IMR-90 (cell line): ENCODE measurements around the gene ATXN1. TPM values are rescaled to one million over a fixed set of nuclear protein-coding genes. Genes with fewer than 3 reads are reported as not detected.

Source experiments
- ATAC-seq: fragments of 200-7000 bp; cut with Tn5 transposase; 2 replicates; pipeline ENCODE4 v1.9.1; 2020; ENCODE audit warnings: low read depth, mild to moderate bottlenecking, moderate library complexity
- BruUV-seq: library from RNA; stranded (reverse); fragments of 400-500 nt; replicated peaks from 2 replicates; lab custom pipeline; 2021; lab: Mats Ljungman, UMichigan
- CTCF ChIA-PET: fragments of 300-600 bp; formaldehyde crosslinking; extraction: SDS; loops from one replicate; lab custom pipeline; 2021; ENCODE audit warnings: antibody characterized with exemption; lab: Yijun Ruan, JAX
- POLR2A ChIA-PET: fragments of 300-600 bp; sonication (Branson Sonifier 250); formaldehyde crosslinking; loops from one replicate; lab custom pipeline; 2022; ENCODE audit warnings: antibody characterized with exemption; ENCODE audit not compliant: unreplicated experiment; lab: Charles Lee
- DNase-seq: peaks from one replicate; pipeline ENCODE4 v3.0.0; 2013
- H2AFZ ChIP-seq: replicated peaks from 2 replicates; pipeline ENCODE3; 2013; ENCODE audit warnings: low read length, mild to moderate bottlenecking; ENCODE audit not compliant: poor library complexity
- H2AK5ac ChIP-seq: 2 replicates; pipeline ENCODE4 v1.6.1; 2013; ENCODE audit warnings: low read depth, low read length, inconsistent platforms
- H2AK9ac ChIP-seq: replicated peaks from 2 replicates; pipeline ENCODE3; 2013; ENCODE audit warnings: mild to moderate bottlenecking, low read depth, low read length, moderate library complexity; ENCODE audit not compliant: poor library complexity
- H2BK120ac ChIP-seq: 2 replicates; pipeline ENCODE4 v1.6.1; 2013; ENCODE audit warnings: low read depth, low read length, inconsistent platforms
- H2BK15ac ChIP-seq: 3 replicates; pipeline ENCODE4 v1.6.1; 2013; ENCODE audit warnings: low read depth, low read length, inconsistent platforms
- H2BK20ac ChIP-seq: 2 replicates; pipeline ENCODE4 v1.6.1; 2013; ENCODE audit warnings: low read depth, mild to moderate bottlenecking, inconsistent platforms, low read length, moderate library complexity
- H2BK5ac ChIP-seq: 2 replicates; pipeline ENCODE4 v1.6.1; 2013; ENCODE audit warnings: mild to moderate bottlenecking, low read depth, low read length, inconsistent platforms; ENCODE audit not compliant: poor library complexity, severe bottlenecking
- H3K14ac ChIP-seq: replicated peaks from 2 replicates; pipeline ENCODE4 v1.6.1; 2013; ENCODE audit warnings: low read depth, low read length, inconsistent platforms
- H3K18ac ChIP-seq: 2 replicates; pipeline ENCODE4 v1.6.1; 2013; ENCODE audit warnings: low read depth, low read length, control low read depth
- H3K23ac ChIP-seq: 2 replicates; pipeline ENCODE4 v1.6.1; 2013; ENCODE audit warnings: low read depth, low read length, inconsistent platforms
- H3K27ac ChIP-seq: 2 replicates; pipeline ENCODE4 v1.5.1; 2013; ENCODE audit warnings: mild to moderate bottlenecking, control low read depth, low read length; ENCODE audit not compliant: insufficient read depth
- H3K27me3 ChIP-seq: 2 replicates; pipeline ENCODE4 v1.6.1; 2013; ENCODE audit warnings: low read length; ENCODE audit not compliant: control insufficient read depth, insufficient read depth
- H3K36me3 ChIP-seq: 2 replicates; pipeline ENCODE4 v1.6.1; 2013; ENCODE audit warnings: low read length, mixed read lengths; ENCODE audit not compliant: control insufficient read depth, insufficient read depth
- H3K4ac ChIP-seq: 2 replicates; pipeline ENCODE4 v1.6.1; 2013; ENCODE audit warnings: low read depth, low read length, inconsistent platforms
- H3K4me1 ChIP-seq: 2 replicates; pipeline ENCODE4 v1.6.1; 2013; ENCODE audit warnings: low read length, mixed read lengths; ENCODE audit not compliant: control insufficient read depth, insufficient read depth
- H3K4me2 ChIP-seq: 2 replicates; pipeline ENCODE4 v1.6.1; 2013; ENCODE audit warnings: low read depth, mild to moderate bottlenecking, control low read depth, low read length, moderate library complexity
- H3K4me3 ChIP-seq: 2 replicates; pipeline ENCODE4 v1.5.1; 2013; ENCODE audit warnings: low read depth, mild to moderate bottlenecking, control low read depth, low read length, moderate library complexity; ENCODE audit not compliant: insufficient read depth
- H3K56ac ChIP-seq: 2 replicates; pipeline ENCODE4 v1.6.1; 2013; ENCODE audit warnings: low read length, inconsistent platforms; ENCODE audit not compliant: insufficient read depth; ENCODE audit errors: extremely low read depth
- H3K79me1 ChIP-seq, 2 experiments: 2 replicates each; pipeline ENCODE4 v1.6.1; 2013; ENCODE audit warnings: low read length in 2 of 2, inconsistent platforms in 1 of 2, low read depth in 1 of 2
- H3K9ac ChIP-seq: 2 replicates; pipeline ENCODE4 v1.6.1; 2013; ENCODE audit warnings: low read depth, low read length, control low read depth
- H3K9me1 ChIP-seq: 2 replicates; pipeline ENCODE4 v1.6.1; 2013; ENCODE audit warnings: low read length, inconsistent platforms; ENCODE audit not compliant: insufficient read depth
- H3K9me3 ChIP-seq: 2 replicates; pipeline ENCODE4 v1.6.1; 2013; ENCODE audit warnings: low read length; ENCODE audit not compliant: control insufficient read depth, insufficient read depth
- H4K20me1 ChIP-seq: 2 replicates; pipeline ENCODE4 v1.6.1; 2013; ENCODE audit warnings: low read length, inconsistent platforms; ENCODE audit not compliant: insufficient read depth
- H4K5ac ChIP-seq: 2 replicates; pipeline ENCODE4 v1.6.1; 2013; ENCODE audit warnings: mild to moderate bottlenecking, low read depth, low read length, control low read depth
- H4K8ac ChIP-seq, 2 experiments: 2 replicates each; pipeline ENCODE4 v1.6.1; 2013; ENCODE audit warnings: low read depth in 2 of 2, low read length in 2 of 2, control low read depth in 1 of 2, inconsistent platforms in 1 of 2
- H4K91ac ChIP-seq: 2 replicates; pipeline ENCODE4 v1.6.1; 2013; ENCODE audit warnings: low read depth, low read length, inconsistent platforms; ENCODE audit not compliant: insufficient read depth
- BHLHE40 ChIP-seq: fragments of 150-350 bp; IDR thresholded peaks from 2 replicates; pipeline ENCODE4 v1.6.1; 2016; ENCODE audit warnings: mild to moderate bottlenecking, low read depth, low read length
- RAD21 ChIP-seq: IDR thresholded peaks from 2 replicates; pipeline ENCODE4 v1.6.1; 2012; ENCODE audit warnings: low read length, improper control_type of control experiment
- RFX5 ChIP-seq: IDR thresholded peaks from 2 replicates; pipeline ENCODE4 v1.8.0; 2012; ENCODE audit warnings: low read depth, mild to moderate bottlenecking, low read length, moderate library complexity
- SMC3 ChIP-seq: fragments of 150-350 bp; IDR thresholded peaks from 2 replicates; pipeline ENCODE4 v1.6.1; 2016; ENCODE audit warnings: low read depth, mild to moderate bottlenecking, antibody characterized with exemption, low read length, moderate library complexity
- WGBS, 2 experiments: methylation state at CpG; one replicate each; pipeline versions ENCODE4 v1.1.5 to v1.1.7; 2013; ENCODE audit warnings: missing lambda C conversion rate in 2 of 2; ENCODE audit not compliant: insufficient read length in 1 of 2; ENCODE audit errors: extremely low coverage in 2 of 2; 5-methylcytosine and 5-hydroxymethylcytosine counted together
- dilution Hi-C: fragments of 300-500 bp; cut with HindIII; formaldehyde crosslinking; loops from one replicate; pipeline ENCODE4 v1.14.3; 2018; ENCODE audit warnings: low sequenced_read_pairs; ENCODE audit not compliant: unreplicated experiment
- in situ Hi-C: fragments of 300-500 bp; cut with MboI; formaldehyde crosslinking; loops from 3 replicates; pipeline ENCODE4 v1.14.3; 2019; ENCODE audit warnings: low sequenced_read_pairs, inconsistent platforms, mixed read lengths
- intact Hi-C: fragments of 100-400 bp; cut with micrococcal nuclease; formaldehyde crosslinking; loops from 2 replicates; pipeline ENCODE4 v1.10.0; 2022
- polyA plus RNA-seq, 3 experiments: library from polyadenylated mRNA; depleted of rRNA; stranded (reverse); fragments of >200 nt; gene quantifications; 2 replicates each; pipeline ENCODE4 v1.2.3, GENCODE V29; 2012; ENCODE audit warnings: low replicate concordance in 1 of 3
- total RNA-seq: library from RNA; depleted of rRNA; stranded (reverse); fragments of >200 nt; gene quantifications from 2 replicates; pipeline ENCODE4 v1.2.3, GENCODE V29; 2012
- TF ChIP-seq, protein P1 (sequence below): conservative IDR thresholded peaks from 2 replicates; pipeline ENCODE4 v1.5.1; 2012; ENCODE audit warnings: mild to moderate bottlenecking, low read depth, low read length, improper control_type of control experiment

ATXN1 gene
- total and polyA plus RNA-seq, 2 of the 4 experiments (the other 2 are of a cell fraction) = 7.3 to 11.1 TPM

DNA sequence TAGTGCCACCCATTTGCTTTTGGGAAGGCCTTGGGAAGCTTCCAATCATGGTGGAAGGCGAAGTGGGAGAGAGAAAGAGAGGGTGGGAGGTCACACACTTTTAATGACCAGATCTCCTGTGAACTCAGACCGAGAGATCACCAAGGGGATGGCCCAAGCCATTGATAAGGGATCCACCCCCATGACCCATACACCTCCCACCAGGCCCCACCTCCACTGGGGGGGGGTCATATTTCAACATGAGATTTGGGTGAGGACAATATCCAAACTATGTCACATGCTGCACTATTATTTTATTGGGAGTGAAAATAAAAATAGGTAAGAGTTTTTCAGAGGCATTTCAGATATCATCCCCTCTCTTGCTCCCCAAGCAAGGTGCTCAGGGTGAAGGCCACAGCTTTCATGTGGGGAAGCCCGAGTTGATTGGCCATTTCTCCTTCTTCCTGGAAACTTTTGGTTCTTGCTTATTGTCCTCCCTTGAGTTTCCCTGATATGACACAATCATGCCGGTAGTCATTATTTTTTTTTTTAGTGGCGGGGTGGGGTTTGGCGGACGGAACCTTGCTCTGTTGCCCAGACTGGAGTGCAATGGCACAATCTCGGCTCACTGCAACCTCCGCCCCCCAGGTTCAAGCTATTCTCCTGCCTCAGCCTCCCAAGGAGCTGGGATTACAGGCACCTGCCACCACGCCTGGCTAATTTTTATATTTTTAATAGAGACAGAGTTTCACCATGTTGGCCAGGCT lies 507.7 kb downstream of the ATXN1 start:
- Histone ChIP-seq H3K14ac (no peak overlapping the region), H2BK15ac (no peak overlapping the region), H2BK5ac (no peak overlapping the region), H2AK5ac (no peak overlapping the region), H4K8ac (no peak overlapping the region), H4K5ac (no peak overlapping the region), H3K56ac (no peak overlapping the region), H2BK20ac (no peak overlapping the region), H3K23ac (no peak overlapping the region), H3K9ac (no peak overlapping the region), H3K9me1 (no peaks in the 10 kb centered on the region), H4K20me1 (no peaks in the 10 kb centered on the region), H3K27ac (no peak overlapping the region), H3K27me3 (no peaks in the 10 kb centered on the region), H2AK9ac (no peak overlapping the region), H2AFZ (no peak overlapping the region), H3K4ac (no peak overlapping the region), H3K4me2 (no peak overlapping the region), H3K9me3 (no peaks in the 10 kb centered on the region), H4K91ac (no peak overlapping the region), H2BK120ac (no peak overlapping the region), H3K4me3 (no peak overlapping the region), H3K18ac (no peak overlapping the region), H3K4me1 (peaks cover 2% of the 10 kb centered on the region; the same call in 1 of the 2 replicates), H3K79me1 (no peaks in the 10 kb centered on the region), H3K36me3 (no peaks in the 10 kb centered on the region)
- BruUV-seq = no TSS peak
- CTCF ChIA-PET = no interaction called here
- in situ Hi-C loops = no loop called here
- POLR2A ChIA-PET = no interaction called here
- DNase-seq (no peak), ATAC-seq (no peak)
- WGBS, 2 experiments = 100% methylated on average over 1 of the region's 10 CpGs; no CpG with 5 or more reads in 1 of the 2 experiments
- intact Hi-C loops = no loop called here
- TF ChIP-seq SMC3 = no peak
- TF ChIP-seq, protein P1, sequence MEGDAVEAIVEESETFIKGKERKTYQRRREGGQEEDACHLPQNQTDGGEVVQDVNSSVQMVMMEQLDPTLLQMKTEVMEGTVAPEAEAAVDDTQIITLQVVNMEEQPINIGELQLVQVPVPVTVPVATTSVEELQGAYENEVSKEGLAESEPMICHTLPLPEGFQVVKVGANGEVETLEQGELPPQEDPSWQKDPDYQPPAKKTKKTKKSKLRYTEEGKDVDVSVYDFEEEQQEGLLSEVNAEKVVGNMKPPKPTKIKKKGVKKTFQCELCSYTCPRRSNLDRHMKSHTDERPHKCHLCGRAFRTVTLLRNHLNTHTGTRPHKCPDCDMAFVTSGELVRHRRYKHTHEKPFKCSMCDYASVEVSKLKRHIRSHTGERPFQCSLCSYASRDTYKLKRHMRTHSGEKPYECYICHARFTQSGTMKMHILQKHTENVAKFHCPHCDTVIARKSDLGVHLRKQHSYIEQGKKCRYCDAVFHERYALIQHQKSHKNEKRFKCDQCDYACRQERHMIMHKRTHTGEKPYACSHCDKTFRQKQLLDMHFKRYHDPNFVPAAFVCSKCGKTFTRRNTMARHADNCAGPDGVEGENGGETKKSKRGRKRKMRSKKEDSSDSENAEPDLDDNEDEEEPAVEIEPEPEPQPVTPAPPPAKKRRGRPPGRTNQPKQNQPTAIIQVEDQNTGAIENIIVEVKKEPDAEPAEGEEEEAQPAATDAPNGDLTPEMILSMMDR = no peak
- no peak for TF ChIP-seq RFX5
- no peak for TF ChIP-seq BHLHE40
- no peak for TF ChIP-seq RAD21
- dilution Hi-C loops = no loop called here
